MV-4-11 (cell line): ENCODE results near the gene PROCA1.
A peak's percentile ranks its signal among the peaks of the same experiment; 100 is the strongest.

Experiments used
- DNase-seq: peaks from one replicate; lab custom pipeline; 2025; lab: John Stamatoyannopoulos, UW

The PROCA1 gene, protein sequence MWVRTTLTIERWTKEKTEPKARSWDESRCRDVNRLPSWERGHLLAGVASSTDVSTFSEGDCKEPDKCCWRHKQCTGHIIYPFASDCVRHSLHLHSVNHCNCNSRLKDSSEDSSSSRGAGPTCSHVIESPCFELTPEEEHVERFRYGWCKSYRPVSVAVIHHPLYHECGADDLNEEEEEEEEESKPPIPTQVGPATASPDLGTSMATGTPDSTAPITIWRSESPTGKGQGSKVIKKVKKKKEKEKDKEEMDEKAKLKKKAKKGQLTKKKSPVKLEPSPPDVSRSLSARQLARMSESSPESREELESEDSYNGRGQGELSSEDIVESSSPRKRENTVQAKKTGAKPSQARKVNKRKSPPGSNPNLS

DNA sequence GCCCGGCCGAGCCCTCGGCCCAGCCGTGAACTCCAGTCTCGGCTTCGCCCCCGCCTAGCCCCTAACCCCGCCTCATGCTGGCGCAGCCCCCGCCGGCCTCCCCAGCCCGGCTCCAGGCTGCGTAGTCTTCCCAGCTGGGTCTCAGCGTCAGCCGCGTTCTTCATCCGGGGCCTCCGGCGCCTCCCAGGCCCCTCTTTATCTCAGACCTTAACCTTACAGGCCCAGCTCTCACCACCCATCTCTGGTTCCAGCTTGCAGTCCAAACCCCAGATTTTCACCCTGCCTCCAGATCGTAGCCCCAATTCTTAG is at the start of gene PROCA1:
PROCA1 (minus strand) TSS at position 166 of the 309 bp plus-strand sequence. CDS start 228 bp downstream, outside the sequence.
- DNase-seq: no peak

DNA sequence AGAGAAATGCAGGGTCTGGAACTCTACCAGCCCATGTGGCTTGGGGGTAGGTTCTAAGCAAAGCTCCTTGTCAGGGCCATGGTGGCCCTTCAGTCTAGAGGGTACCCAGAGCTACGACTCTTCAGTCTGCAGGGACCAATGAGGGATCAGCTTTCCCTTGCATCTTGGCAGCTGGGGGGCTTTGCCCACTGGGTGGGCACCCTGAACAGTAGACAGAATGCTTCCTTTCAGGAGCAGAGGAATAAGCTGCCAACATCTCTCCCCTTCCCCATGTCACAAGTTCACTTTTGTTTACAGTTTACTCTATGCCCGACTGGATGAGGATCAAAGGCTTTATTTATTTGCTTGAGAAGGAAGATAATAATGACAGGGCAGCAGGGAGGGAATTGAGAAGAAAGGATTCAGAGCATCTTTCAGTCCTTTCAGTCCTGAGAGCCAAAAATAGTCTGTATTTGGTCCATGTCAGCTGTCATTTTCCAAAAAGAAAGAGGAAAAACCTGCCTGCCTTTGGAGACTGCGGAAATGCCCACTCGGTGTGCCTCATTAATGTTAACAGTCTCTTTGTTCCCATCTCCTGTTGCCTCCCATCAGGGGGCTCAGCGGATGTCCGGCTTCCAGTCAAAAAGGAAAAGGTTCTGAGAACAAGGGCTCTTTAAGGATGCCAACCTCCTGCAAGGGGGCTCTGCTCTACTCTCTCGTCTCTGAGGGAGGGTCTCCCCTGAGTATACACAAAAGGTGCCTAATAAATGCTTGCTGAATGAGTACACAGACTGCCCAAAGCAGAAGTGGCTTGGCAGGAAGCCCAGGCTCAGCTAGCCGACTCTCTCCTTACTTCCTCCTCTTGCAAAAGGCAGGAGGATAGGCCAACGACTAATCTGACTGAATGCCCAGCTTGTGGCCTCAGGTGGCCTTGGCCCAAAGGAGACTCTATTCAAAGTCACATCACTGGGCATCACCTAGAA is 49.2 kb upstream of the PROCA1 start:
- peak; percentile 82 for DNase-seq

DNA sequence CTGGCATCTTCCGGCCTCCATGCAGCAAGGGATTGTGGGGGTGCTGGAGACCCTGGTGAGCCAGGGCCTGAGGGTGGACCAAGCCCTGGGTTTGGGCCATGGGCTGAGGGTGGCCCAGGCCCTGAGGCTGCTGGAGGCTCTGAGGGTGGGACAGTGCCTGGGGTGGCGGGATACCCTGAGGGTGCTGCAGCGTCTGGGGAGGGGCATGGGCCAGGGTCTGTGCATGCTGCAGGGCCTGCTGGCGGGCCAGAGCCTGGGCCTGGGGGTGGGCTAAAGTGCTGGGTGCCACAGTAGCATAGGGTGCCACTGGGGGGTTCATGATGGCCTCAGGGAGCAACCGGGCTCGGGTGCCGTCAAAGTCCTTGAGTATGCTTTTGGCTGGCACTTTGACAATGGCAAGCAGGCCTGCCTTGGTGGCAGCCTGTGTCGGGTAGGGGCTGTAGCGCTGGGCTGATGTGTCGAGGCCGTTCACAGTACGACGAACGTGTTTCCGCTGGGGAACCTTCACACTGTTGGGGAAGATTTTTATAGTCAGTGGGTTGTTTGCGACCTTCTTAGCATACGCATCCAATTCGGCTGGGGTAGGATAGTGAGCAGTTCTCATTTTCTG is 47.7 kb upstream of the PROCA1 start:
- no peak for DNase-seq

DNA sequence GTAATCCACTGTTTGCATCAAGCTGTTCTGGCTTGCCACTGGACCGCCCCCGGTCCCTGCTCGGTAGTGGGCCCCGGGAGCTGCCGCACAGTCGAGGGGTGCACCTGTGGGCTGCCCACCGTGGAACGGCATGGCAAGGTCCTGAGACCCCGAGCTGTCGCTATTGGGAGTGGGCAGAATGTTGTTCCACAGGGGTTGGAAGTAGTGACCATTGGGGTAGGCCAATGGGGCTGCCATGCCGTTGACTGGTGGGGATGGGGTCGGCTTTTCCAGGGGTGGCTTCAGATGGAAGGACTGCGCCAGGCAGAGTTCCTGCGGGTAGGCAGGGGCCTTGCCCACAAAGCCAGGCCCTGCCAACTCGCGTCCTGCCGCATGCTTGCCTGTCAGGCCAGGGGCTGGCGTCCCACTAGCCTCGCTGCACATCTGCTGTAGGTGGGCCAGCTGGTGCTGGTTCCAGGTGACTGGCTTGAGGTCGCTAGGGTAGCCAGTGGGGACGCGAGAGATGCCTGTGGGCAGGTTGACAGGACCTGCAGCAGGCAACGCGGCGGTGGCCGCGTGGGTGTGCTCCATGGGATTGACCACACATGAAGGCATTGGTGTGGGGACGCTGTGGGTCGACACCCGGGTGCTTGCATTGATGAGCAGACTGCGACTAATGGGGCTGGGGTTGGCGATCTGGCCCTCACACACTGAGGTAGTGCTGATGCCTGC is 46.9 kb upstream of the PROCA1 start:
- no peak for DNase-seq

DNA sequence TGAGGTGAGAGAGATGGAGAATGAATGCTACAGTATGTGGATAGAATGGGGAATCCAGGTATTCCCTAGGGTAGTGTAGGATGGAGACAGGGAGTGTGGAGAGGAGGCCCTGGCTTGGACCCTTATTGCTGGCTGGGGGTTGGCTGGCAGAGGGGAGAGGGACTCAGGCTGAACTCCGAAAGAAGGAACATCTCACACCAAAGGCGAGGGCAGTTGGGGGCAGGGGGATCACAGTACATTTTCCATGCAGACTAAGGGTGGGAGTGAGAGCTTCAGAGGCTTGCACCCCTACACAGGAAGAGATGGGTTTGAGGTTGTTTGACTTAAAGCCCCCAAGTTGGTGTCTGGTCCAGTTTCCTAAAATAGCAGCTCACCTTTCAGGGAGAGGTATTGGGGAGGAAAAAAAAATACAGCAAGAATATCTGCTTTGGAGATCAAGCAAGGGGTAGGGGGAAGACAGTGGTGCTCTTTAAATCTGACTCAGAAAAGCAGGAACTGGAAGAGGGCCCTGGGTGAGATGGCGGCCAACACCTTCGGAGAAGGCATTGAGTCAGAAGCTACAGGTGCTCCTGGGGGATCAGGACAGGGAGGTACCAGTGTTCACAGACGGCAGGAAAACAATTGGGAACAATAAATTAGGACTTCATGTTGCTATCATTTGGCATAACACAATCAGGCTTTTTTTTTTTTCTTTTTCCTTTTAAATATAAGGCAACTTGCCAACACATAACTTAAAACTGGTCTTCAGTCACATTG is 44.5 kb upstream of the PROCA1 start:
- DNase-seq: no peak

DNA sequence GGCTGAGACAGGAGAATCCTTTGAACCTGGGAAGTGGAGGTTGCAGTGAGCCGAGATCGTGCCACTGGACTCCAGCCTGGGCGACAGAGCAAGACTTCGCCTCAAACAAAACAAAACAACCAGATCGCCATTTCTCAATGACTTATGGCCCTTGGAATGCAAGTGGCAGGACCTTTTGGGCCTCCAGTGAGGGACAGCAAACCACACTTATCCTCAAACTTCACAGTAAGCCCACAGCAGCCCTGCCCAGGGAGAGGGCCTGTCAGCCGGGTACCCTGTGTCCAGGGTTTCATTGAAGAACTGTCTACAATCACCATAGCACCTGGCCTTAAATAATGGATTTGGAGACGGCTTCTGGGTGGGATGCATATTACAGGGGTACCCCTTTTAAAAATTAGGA is 43.8 kb upstream of the PROCA1 start:
- DNase-seq: no peak

DNA sequence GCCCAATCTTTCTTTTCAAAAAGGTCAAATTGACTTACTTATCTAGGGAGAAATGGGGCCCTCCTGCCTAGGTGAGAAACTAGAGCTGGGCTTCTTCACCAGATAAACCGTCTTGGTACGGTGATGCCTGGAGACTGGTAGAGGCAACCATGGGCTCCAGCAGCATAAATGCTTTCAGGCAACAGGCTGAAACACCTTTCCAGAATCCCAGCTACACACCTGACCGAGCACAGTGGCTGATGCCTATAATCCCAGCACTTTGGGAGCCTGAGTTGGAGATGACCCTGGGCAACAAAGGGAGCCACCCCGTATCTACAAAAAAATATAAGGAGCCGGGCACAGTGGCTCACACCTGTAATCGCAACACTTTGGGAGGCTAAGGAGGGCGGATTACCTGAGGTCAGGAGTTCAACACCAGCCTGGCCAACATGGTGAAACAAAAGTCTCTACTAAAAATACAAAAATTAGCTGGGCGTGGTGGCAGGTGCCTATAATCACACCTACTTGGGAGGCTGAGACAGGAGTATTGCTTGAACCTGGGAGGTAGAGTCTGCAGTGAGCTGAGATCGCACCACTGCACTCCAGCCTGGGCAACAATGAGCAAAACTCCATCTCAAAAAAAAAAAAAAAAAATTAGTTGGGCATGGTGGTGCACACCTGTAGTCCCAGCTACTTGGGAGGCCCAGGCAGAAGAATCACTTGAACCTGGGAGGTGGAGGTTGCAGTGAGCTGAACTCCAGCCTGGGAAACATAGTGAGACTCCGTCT is 40.1 kb upstream of the PROCA1 start:
- DNase-seq: no peak

DNA sequence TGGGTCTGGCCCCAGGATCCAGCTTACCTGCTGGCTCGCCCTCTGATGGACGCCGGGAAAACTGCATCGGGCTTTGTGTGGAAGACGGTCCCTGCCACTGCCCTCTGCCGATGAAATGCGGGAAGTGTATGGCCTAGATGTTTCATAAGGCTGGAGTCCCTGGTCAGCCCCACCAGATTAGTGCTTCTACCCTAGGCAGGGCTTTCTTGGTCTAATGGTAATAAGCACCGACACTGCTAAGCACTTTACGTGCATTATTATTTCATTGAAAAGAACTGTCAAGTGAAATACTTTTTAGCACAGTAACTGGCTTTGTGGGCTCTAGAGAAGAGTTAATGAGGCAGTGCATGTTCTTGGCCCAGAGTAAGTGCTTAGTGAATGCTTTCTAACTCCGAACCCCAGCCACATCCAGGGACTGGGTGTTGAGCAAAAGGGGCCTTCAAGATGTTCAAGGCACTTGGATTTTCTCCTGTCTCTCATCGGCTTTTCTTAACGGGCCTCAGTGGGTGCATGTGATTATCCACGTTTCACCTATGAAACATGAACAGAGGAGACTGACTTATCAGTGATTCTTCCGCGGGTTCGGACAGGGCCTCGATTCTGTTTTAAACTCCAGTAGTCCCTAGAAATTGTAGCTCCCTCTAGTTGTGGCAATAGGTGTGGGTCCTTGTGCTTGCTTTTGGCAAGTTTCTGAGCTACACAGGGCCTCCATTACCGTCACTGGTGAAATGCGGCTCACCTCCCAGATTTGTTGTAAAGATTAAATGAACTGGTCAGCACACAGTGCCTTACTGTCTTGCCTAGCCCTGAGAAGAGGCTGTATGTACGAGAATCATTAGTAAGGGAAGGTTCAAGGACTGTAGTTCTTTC is 38.7 kb upstream of the PROCA1 start:
- DNase-seq: peak; percentile 78

DNA sequence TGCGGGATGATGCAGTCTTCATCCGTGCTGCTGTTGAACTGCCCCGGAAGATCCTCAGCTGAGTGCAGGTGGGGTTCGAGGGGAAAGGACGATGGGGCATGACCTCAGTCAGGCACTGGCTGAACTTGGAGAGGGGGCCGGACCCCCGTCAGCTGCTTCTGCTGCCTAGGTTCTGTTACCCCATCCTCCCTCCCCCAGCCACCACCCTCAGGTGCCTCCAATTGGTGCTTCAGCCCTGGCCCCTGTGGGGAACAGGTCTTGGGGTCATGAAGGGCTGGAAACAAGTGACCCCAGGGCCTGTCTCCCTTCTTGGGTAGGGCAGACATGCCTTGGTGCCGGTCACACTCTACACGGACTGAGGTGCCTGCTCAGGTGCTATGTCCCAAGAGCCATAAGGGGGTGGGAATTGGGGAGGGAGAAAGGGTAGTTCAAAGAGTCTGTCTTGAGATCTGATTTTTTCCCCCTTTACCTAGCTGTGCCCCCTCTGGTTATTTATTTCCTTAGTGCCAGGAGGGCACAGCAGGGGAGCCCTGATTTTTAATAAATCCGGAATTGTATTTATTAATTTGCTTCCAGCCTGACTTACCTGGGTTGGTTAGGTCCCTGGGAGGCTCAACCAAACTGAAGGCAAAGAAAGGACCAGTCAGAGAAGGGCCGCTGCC is 38.0 kb upstream of the PROCA1 start:
- DNase-seq: no peak

DNA sequence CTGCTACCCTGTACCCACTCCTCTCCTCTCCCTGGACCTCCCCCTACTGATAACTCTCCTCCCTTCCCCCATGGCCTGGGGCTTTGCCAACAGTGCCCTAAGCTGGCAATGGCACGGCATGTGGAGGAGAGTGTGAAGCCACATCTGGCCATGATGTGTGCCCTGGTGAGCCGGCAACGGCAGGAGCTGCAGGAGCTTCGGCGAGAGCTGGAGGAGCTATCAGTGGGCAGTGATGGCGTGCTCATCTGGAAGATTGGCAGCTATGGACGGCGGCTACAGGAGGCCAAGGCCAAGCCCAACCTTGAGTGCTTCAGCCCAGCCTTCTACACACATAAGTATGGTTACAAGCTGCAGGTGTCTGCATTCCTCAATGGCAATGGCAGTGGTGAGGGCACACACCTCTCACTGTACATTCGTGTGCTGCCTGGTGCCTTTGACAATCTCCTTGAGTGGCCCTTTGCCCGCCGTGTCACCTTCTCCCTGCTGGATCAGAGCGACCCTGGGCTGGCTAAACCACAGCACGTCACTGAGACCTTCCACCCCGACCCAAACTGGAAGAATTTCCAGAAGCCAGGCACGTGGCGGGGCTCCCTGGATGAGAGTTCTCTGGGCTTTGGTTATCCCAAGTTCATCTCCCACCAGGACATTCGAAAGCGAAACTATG is 37.3 kb upstream of the PROCA1 start:
- no peak for DNase-seq

DNA sequence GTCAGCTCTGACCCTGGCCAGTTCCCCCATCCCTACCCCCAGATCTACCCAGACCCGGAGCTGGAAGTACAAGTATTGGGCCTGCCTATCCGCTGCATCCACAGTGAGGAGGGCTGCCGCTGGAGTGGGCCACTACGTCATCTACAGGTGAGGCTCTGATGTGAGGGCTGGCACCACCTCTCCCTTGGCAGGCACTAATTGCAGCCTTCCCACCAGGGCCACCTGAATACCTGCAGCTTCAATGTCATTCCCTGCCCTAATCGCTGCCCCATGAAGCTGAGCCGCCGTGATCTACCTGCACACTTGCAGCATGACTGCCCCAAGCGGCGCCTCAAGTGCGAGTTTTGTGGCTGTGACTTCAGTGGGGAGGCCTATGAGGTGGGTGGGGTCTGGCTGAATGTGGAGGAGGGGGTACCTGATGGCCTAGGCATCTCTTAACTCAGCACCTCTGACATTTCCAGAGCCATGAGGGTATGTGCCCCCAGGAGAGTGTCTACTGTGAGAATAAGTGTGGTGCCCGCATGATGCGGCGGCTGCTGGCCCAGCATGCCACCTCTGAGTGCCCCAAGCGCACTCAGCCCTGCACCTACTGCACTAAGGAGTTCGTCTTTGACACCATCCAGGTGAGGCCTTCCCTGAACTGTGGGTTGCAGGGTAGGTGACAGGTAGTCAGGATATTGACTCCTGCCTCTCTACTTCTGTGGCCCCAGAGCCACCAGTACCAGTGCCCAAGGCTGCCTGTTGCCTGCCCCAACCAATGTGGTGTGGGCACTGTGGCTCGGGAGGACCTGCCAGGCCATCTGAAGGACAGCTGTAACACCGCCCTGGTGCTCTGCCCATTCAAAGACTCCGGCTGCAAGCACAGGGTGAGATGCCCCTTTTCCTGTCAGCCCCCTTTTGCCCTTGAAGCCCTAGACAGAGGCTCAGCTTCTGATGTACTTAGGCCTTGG is 36.4 kb upstream of the PROCA1 start:
- DNase-seq: no peak

DNA sequence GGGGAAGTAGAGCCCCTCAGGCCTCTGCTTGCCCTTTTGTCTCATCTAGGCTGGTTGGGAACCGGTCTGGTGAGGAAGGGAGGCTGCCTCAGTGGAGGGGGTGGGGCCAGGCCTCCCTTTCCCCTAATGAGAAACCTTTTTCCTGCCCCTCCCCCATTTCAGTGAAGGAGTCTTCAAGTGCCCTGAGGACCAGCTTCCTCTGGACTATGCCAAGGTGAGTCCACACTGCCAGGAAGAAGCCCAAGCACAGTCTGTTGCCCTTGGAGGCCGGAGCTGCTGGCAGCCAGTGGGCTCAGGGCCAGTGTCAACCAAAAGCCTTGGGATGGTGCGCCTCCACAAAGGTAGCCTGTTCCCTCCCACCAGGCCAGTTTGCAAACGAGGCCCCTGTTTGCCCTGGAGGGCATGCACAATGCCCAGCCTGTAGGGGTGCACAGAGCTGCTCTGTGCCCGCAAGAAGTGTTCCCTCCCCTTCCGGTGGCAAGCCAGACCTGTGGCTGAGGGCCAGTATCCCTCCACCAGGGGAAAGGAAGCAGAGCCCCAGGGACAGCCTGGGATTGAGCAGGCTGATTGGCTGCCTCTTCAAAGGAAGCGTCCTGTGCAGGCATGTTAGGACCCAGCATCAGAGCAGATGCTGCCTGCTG is 35.5 kb upstream of the PROCA1 start:
- DNase-seq: no peak

DNA sequence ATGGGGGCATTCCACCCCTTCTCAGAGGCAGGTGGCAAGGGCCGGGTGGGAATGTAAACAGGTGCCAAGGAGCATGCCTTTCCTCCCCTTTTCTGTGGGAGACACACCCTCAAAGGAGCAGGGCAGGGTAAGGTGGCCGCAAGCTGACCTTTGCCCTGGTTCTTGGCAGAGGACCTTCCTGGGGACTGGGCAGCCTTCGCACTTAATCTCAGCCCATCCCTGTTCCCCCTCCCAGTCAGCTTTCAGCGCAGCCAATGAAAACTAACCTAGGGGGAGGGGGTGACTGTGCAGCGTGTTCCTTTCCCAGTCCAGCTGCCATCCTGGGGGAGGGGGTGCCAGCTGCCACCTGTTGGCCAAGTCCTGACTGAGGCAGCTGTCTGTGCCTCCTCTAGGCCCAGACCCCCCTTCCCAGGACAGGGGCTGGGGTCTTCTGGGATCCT is 34.9 kb upstream of the PROCA1 start:
- no peak for DNase-seq

DNA sequence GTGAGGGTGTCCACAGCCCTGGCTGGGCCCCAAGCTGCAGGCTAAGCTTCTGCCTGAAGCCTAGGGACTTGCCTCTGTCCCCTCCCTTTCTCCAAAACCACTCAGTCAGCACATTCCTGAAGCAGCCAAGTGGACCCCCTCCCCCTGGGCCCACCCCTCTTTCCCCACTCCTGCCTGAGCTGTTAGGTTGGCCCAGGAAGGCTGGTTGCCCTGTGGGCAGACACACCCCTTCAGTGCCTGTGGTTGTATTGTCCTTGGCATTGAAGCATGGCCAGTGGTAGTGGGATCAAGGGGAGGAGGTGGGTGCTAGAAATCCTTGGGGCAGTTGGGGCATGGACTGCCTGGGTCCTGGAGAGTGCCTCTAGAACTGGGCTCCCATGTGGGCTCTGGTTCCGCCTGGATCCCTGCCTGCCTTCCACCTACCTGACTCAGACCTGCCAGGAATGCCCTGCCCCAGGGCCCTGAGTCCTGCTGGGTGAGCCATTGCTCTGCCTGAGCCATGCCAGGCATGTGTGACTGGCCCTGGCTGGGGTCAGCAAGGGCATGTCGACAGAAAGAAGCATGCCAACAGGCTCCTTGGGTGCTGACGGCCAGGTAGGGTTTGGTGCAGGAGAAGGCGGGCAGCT is 34.2 kb upstream of the PROCA1 start:
- DNase-seq: no peak

DNA sequence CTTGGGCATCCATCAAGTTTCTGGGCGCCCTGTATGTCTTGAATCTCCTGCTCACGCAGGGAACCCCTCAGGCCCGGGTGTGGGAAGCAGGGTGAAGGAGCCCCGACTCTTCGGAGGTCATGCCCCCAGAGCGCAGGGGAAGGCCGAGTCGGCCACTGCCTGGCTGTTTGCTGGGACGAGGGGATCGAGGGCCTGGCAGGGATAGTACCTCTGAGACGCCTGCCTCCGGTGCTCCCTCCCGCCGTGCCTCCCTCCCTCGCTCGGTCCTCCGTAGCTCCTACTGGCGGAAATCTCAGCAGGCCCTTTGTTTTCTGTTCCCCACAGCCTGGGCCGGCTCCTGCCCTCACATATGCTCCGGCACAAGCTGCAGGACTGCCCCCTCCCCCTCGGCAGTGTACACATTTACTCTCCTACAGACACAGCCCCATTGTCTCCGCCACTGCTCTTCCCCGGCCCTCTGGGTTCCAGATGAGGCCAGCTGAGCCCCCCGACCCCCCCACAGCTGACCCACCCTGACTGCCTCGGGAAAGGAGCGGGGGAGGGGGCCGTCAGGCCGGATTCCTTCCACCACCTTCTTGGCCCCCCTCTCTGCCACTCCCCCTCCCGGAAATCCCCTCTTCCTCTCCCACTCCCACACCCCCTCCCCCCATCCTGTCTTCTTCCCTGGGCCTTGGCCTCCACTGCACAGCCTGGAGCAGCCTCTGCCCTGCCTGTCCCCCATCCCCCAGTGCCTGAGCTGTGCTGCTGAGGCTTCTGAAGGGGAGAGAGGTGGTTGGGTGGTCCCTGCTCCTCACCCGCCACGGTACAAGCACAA is 33.5 kb upstream of the PROCA1 start:
- DNase-seq: no peak
